ENCODE results near the gene PLCG1. TPM values are rescaled to one million over a fixed set of nuclear protein-coding genes. Genes with fewer than 3 reads are reported as not detected.

Gene PLCG1
- total RNA-seq, 2 experiments from 2014 or later, result 267 to 286 TPM

DNA sequence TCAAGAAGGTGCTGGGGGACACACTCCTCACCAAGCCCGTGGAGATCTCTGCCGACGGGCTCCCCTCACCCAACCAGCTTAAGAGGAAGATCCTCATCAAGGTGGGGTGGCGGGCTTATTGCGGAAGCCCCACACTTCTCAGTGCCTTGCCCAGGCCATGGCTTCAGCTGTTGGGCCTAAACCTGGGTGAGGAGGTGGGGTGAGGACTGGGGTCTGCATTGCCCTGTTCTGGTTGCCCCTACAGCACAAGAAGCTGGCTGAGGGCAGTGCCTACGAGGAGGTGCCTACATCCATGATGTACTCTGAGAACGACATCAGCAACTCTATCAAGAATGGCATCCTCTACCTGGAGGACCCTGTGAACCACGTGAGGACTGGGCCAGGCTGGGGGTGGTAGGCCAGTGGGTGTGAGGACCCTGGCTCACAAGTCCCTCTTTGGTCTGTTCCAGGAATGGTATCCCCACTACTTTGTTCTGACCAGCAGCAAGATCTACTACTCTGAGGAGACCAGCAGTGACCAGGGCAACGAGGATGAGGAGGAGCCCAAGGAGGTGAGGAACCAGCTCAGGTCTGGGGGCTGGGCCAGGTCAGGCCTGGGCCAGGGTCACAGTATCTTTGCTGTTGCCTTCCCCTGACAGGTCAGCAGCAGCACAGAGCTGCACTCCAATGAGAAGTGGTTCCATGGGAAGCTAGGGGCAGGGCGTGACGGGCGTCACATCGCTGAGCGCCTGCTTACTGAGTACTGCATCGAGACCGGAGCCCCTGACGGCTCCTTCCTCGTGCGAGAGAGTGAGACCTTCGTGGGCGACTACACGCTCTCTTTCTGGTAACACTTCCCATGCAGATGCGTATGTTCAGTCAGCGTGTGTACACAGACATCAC, 27.9 kb downstream of the PLCG1 start:
- CTCF ChIA-PET, result no interaction called here
- DNase-seq, result no peak
- no peaks in the 10 kb centered on the region for H3K9me3 Mint-ChIP-seq
- no peak overlapping the region for H3K27ac Mint-ChIP-seq
- peaks cover 48% of the 10 kb centered on the region for H3K4me1 Mint-ChIP-seq
- no peak overlapping the region for H3K4me3 Mint-ChIP-seq
- no peaks in the 10 kb centered on the region for H3K27me3 Mint-ChIP-seq
- peaks cover 95% of the 10 kb centered on the region for H3K36me3 Mint-ChIP-seq (ENCODE audit: low read depth)
- POLR2A ChIA-PET, result interaction anchor here (1.3 to 4.2 kb wide), 2 partner anchors 8 to 15 kb away, joined by 6 to 11 read pairs; no protein-coding TSS in a partner anchor

DNA sequence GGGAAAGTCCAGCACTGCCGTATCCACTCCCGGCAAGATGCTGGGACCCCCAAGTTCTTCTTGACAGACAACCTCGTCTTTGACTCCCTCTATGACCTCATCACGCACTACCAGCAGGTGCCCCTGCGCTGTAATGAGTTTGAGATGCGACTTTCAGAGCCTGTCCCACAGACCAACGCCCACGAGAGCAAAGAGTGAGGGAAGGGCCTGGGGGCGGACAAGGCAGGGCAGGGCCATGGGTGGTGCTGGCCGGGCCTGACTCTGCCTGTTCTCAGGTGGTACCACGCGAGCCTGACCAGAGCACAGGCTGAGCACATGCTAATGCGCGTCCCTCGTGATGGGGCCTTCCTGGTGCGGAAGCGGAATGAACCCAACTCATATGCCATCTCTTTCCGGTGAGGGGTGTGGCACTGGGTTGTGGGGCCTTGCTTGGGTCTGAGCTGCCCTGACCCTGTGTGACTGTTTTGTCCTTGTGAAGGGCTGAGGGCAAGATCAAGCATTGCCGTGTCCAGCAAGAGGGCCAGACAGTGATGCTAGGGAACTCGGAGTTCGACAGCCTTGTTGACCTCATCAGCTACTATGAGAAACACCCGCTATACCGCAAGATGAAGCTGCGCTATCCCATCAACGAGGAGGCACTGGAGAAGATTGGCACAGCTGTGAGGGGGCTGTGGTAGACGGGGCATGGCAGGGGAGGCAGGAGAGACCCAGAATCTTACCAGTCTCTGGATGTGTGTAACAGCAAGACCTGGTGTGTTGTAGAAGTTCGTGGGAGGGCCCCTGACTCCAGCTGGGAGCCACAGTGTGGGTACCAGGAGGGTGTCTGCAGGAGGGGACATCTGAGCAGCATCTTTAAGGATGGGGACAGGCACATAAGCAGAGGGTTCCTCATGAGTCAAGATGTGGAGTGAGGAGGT, 29.1 kb downstream of the PLCG1 start:
- ChIA-PET CTCF (interaction anchor here (0.9 to 1.0 kb wide), 2 partner anchors 23 to 60 kb away, joined by 3 read pairs; no protein-coding TSS in a partner anchor), POLR2A (interaction anchor here (1.3 to 4.8 kb wide), 4 partner anchors 9 to 28 kb away, joined by 6 to 39 read pairs (median 11); partner anchors contain the start of gene PLCG1)
- H3K27ac Mint-ChIP-seq, result peak overlapping the region; percentile 38
- no peak for DNase-seq
- peaks cover 95% of the 10 kb centered on the region for H3K36me3 Mint-ChIP-seq (ENCODE audit: low read depth)
- no peak overlapping the region for H3K4me3 Mint-ChIP-seq
- H3K4me1 Mint-ChIP-seq, result peaks cover 39% of the 10 kb centered on the region
- no peaks in the 10 kb centered on the region for H3K9me3 Mint-ChIP-seq
- no peaks in the 10 kb centered on the region for H3K27me3 Mint-ChIP-seq

DNA sequence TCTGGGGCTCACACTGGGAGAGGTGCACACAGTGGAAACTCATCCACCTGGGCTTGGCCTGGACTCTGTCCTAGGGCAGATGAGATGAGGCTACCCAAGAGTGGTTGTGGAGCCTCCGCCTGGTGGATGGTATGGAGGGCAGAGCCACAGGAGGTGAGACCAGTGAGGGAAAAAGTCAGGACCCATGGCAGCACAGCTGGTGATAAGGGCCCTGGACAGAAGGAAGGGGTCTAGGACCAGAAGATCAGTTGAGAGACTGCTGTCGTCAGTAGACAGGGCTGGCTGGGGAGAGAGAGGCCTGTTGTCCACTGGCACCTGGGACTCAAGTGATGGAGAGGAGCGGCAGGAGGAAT, 29.8 kb downstream of the PLCG1 start:
- H3K9me3 Mint-ChIP-seq, result no peaks in the 10 kb centered on the region
- no peaks in the 10 kb centered on the region for H3K27me3 Mint-ChIP-seq
- peak overlapping the region; percentile 38 for H3K27ac Mint-ChIP-seq
- peaks cover 35% of the 10 kb centered on the region for H3K4me1 Mint-ChIP-seq
- ChIA-PET CTCF (interaction anchor here (0.9 kb wide), 1 partner anchor 59 kb away, joined by 3 read pairs; no protein-coding TSS in a partner anchor), POLR2A (interaction anchor here (2.5 to 4.8 kb wide), 3 partner anchors 9 to 29 kb away, joined by 11 to 39 read pairs (median 11); partner anchors contain the start of gene PLCG1)
- no peak overlapping the region for H3K4me3 Mint-ChIP-seq
- no peak for DNase-seq
- peaks cover 95% of the 10 kb centered on the region for H3K36me3 Mint-ChIP-seq (ENCODE audit: low read depth)

DNA sequence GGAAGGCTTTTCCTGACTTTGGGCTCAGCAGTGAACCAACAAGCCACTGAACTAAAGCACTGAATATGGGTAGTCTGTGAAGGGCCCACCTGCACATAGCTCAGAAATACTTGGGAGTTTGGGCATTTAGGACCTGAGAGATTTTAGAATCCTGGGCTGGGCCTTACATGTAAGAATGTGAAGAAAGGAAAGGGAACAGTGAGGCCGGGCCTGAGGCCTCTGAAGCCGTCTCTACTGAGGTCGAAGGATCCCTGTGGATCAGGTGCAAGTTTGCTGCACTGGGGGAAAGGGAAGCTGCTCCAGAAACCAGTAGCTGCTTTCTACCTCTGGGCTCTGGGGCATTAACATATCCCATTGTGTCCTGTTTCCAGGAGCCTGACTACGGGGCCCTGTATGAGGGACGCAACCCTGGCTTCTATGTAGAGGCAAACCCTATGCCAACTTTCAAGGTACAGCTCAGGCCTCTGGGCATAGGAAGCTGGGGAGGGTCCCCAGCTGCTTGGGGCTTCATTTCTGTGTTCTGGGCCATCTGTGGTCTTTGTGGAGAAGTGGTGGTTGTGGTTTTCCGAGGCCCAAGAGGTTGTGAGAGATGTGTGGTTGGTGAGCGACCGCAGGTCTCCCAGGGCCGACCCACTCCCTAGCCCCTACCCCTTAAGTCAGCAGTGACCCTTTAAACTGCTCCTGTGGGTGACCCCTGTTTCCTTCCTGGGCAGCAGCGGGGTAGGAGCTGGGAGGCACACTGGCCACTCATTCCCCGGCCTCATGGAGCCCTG, 30.3 kb downstream of the PLCG1 start:
- Mint-ChIP-seq H3K27me3 (no peaks in the 10 kb centered on the region), H3K27ac (peak overlapping the region; percentile 38), H3K4me3 (no peak overlapping the region), H3K4me1 (peaks cover 35% of the 10 kb centered on the region), H3K9me3 (no peaks in the 10 kb centered on the region), H3K36me3 (ENCODE audit: low read depth) (peaks cover 97% of the 10 kb centered on the region)
- ChIA-PET CTCF (interaction anchor here (1.0 kb wide), 1 partner anchor 32 kb away, joined by 3 read pairs; no protein-coding TSS in a partner anchor), POLR2A (interaction anchor here (2.5 to 4.8 kb wide), 3 partner anchors 10 to 29 kb away, joined by 11 to 39 read pairs (median 11); partner anchors contain the start of gene PLCG1)
- no peak for DNase-seq

DNA sequence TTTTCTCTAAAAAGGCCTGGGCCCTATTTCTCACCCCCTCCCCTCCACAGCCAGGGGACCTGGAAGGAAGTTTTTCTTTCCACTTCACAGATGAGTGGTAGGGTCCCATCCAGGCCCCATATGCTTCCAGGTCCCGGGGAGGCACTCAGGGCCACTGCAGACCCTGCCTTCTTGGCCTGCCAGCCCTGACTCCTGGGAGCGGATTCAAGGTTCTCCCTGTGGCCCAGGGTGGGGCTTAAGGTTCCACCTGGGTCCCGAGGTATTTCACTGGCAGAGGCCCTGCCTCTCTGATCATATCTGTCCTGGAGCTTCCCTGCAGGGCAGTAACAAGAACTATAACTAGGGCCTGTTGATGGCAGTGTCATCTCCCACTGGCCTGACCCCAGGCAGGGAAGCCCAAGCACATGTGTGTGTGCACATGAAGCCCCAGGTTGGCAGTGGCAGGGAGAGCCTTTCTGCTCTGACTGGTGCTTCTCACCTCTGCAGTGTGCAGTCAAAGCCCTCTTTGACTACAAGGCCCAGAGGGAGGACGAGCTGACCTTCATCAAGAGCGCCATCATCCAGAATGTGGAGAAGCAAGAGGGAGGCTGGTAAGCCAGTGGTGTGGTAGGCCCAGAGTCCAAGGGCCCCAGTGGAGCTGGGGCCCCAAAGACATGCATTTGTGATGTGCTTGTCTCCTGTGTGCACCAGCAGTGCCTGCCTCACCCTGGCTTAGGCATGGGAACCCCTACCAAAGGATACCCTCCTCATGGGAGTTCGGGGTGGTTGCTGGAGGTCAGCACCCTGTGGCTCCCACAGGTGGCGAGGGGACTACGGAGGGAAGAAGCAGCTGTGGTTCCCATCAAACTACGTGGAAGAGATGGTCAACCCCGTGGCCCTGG, 31.2 kb downstream of the PLCG1 start:
- Mint-ChIP-seq H3K9me3 (no peaks in the 10 kb centered on the region), H3K27me3 (no peaks in the 10 kb centered on the region), H3K4me1 (peaks cover 34% of the 10 kb centered on the region), H3K4me3 (no peak overlapping the region), H3K36me3 (ENCODE audit: low read depth) (peaks cover 97% of the 10 kb centered on the region), H3K27ac (peak overlapping the region; percentile 16)
- ChIA-PET CTCF (interaction anchor here (1.0 kb wide), 1 partner anchor 31 kb away, joined by 3 read pairs; no protein-coding TSS in a partner anchor), POLR2A (interaction anchor here (0.8 to 4.8 kb wide), 5 partner anchors 11 to 30 kb away, joined by 3 to 39 read pairs (median 11); partner anchors contain the start of gene PLCG1)
- DNase-seq, result no peak

GRCh38 chr20:41169162-41169690, 31.9 kb downstream of the PLCG1 start:
- POLR2A ChIA-PET, result interaction anchor here (0.8 to 4.8 kb wide), 3 partner anchors 11 to 31 kb away, joined by 3 to 39 read pairs (median 9); no protein-coding TSS in a partner anchor
- Mint-ChIP-seq H3K27me3 (no peaks in the 10 kb centered on the region), H3K4me1 (peaks cover 31% of the 10 kb centered on the region), H3K9me3 (no peaks in the 10 kb centered on the region), H3K36me3 (ENCODE audit: low read depth) (peaks cover 97% of the 10 kb centered on the region), H3K27ac (no peak overlapping the region), H3K4me3 (no peak overlapping the region)
- no peak for DNase-seq
- CTCF ChIA-PET, result no interaction called here

DNA sequence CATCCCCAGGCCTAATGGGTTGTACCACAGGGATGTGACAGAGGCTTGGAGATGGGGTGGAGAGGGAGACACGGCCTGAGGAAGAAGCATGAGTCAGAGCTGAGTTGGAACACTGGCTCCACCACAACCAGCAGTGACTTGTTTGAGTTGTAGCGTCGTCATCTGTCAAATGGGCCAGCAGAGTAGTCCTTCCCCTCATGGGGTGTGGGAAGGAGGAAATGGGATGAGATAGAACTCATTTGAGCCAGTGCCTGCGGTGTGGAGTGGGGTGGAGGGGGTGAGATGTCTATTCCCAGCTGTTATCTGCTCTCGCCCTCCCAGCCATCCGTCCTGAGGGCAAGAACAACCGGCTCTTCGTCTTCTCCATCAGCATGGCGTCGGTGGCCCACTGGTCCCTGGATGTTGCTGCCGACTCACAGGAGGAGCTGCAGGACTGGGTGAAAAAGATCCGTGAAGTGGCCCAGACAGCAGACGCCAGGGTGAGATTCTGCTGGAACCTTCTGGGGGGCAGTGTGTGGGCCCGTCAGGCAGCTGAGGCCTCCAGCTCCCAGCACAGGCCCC, 32.5 kb downstream of the PLCG1 start:
- DNase-seq, result no peak
- Mint-ChIP-seq H3K36me3 (ENCODE audit: low read depth) (peaks cover 97% of the 10 kb centered on the region), H3K27me3 (no peaks in the 10 kb centered on the region), H3K9me3 (no peaks in the 10 kb centered on the region), H3K4me1 (peaks cover 34% of the 10 kb centered on the region), H3K4me3 (no peak overlapping the region), H3K27ac (no peak overlapping the region)
- CTCF ChIA-PET, result interaction anchor here (1.3 kb wide), 1 partner anchor 13 kb away, joined by 6 read pairs; no protein-coding TSS in a partner anchor
- POLR2A ChIA-PET, result interaction anchor here (0.8 to 4.8 kb wide), 5 partner anchors 9 to 34 kb away, joined by 3 to 39 read pairs (median 3); no protein-coding TSS in a partner anchor

DNA sequence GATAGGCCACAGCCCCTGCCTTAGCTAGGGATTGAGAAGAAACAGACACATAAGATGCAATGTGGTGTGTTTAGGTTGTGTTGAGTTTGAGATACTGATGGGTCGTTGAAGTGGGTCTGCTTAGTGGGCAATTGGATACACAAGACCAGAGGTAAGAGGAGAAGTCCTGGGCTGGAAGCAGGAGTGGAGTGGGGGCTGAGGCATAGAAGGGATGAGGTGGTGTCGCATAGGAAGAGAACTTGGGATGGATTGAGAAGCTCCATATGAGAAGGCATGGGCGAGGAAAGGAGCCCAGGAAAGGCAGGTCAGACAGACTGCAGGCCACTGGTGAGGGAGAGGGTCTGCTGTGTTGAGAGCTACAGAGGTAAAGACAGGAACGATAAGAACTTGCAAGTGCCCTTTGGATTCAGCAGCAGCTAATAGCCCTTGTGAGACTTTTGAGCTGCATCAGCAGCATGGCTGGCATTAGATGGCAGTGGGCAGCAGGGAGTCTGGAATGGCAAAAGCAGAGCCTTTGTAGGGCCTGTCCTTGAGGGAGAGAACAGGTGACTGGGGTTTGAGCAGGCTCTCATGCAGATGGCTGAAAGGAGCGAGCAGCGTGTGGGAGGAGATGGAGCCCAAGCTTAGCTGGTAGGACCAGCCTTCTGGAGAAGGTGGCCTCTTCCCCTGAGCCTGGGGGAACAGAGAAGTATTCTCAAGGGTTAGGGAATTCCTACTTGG, 33.2 kb downstream of the PLCG1 start:
- Mint-ChIP-seq H3K27me3 (no peaks in the 10 kb centered on the region), H3K4me3 (no peak overlapping the region), H3K36me3 (ENCODE audit: low read depth) (peaks cover 93% of the 10 kb centered on the region), H3K9me3 (no peaks in the 10 kb centered on the region), H3K4me1 (peaks cover 32% of the 10 kb centered on the region), H3K27ac (peak overlapping the region; percentile 52)
- no peak for DNase-seq
- ChIA-PET CTCF (interaction anchor here (0.8 to 3.1 kb wide), 3 partner anchors 13 to 169 kb away, joined by 3 to 30 read pairs (median 6); partner anchors contain the start of gene LPIN3), POLR2A (interaction anchor here (1.0 to 4.8 kb wide), 4 partner anchors 10 to 35 kb away, joined by 3 to 39 read pairs (median 6); no protein-coding TSS in a partner anchor)

DNA sequence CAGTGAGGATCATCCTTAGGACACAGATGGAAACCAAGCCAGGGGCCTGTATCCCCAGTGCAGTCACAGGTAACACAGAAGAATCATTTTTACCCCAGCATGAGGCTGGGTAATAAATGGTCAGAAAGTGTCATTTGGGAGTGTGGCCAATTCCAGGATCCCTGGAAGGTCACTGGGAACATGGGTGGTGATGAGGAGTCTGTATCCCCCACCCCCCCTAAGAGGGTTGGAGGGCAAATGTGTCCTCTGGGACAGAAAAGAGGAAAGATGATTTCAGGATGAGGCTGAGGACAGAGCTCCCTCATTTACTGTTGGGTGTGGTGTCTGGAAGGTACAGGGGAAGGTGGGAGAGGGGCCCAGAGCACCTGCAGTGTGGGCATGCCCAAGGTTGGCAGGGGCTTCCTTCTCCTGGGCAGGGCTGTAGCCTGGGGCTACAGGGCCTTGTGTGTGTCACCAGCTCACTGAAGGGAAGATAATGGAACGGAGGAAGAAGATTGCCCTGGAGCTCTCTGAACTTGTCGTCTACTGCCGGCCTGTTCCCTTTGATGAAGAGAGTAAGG, 34.5 kb downstream of the PLCG1 start:
- Mint-ChIP-seq H3K27ac (no peak overlapping the region), H3K9me3 (no peaks in the 10 kb centered on the region), H3K4me1 (peaks cover 25% of the 10 kb centered on the region), H3K4me3 (no peak overlapping the region), H3K27me3 (no peaks in the 10 kb centered on the region), H3K36me3 (ENCODE audit: low read depth) (peaks cover 93% of the 10 kb centered on the region)
- DNase-seq, result peak; percentile 2
- POLR2A ChIA-PET, result interaction anchor here (0.7 to 2.5 kb wide), 5 partner anchors 14 to 36 kb away, joined by 3 to 12 read pairs (median 4); no protein-coding TSS in a partner anchor
- CTCF ChIA-PET, result interaction anchor here (1.5 to 3.8 kb wide), 5 partner anchors 14 to 168 kb away, joined by 7 to 30 read pairs (median 20); partner anchors contain the start of gene LPIN3

All from activated CD4-positive, alpha-beta memory T cell treated with anti-CD3 and anti-CD28 coated beads, Interleukin-2, amount 10 ng/mL, durations not matched to agents 7 days and 5 days (primary cell).